GM18858 (cell line): ENCODE results near the gene AGPAT1.
"Not testable (repeated sequence)": the region's sequence is repeated elsewhere in the genome, so short reads cannot be mapped to it uniquely, and the experiment has no call there.

Experiments
- ATAC-seq: cut with Tn5 transposase; IDR thresholded peaks from one replicate; pipeline ENCODE4 v1.9.1; 2021; ENCODE audit not compliant: unreplicated experiment

AGPAT1 gene

DNA sequence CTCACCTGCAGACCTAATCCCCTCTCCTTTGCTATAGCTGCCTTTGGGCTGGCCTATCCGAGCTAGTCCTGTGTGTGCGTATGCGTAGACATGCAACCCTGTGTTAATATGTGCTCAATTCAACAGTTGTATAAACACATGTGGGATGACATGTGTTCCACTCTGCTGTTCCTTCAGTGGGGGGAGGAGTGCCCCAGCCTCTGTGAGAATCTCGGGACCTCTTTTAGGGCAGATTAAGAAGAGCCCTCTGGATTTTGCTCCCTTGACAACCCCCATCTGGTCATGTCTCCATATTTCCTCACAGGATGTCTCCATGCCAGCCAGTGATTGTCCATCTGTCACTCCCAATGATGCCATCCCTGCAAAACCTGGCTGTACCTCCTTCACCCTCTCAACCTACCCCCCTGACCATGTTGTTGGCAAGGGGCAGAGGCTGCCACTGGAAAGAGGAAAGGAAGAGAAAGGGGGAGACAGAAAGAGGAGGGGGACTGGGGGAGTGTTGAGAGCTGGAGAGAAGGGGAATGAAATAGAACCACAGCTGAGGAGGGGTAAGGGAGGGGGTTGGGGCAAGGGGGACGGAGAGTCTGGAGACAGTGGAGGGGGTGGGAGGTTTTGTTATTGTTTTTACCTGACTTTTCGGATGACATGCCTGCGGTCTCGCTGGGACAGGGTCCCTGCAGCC, 24.6 kb downstream of the AGPAT1 start:
- ATAC-seq = no peak

DNA sequence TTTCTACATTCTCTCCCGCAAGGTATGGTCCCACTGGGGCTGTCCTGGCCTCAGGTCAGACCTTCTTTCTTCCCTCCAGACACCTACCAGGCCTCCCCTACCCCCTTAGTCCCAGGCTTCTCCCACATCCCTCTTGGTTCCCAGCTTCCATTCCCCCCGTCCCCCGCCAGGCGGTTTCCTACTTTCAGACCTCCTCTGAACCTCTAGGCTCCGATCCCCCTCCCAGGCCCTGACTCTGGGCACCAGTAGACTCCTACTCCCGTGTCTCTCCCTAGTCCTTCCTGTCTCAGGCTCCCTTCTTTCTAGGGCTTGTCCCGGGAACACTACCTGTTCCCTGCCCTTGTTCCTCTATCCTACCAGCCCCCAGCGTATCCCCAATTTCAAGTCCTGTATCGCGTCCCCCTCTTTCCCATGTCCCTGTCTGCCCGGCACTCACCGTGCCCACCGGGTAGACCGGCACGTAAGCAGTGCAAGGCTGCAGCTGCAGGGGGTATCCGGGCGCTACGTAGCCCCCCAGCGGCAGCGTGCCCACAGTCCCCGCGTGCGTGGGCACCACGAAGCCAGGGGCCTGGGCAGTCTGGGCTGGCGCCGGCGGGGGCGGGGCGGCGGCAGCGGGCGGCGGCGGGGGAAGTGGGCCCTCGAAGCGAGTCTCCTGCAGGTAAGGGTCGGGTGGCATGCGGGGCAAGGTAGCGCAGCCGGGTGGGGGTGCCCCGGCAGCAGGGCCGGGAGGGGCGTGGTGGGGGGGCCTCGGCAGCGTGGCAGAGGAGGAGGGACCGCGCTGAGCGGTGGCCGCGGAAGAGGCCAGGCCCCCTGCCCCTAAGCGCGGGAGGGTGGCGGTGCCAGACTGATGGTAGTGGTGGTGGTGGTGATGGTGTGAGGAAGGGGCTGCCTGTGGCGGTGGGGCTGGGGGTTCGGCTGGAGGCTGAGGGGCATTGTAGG, 25.7 kb downstream of the AGPAT1 start:
- no peak for ATAC-seq

GRCh38 chr6:32149092-32149755, 26.7 kb downstream of the AGPAT1 start:
- ATAC-seq = no peak

DNA sequence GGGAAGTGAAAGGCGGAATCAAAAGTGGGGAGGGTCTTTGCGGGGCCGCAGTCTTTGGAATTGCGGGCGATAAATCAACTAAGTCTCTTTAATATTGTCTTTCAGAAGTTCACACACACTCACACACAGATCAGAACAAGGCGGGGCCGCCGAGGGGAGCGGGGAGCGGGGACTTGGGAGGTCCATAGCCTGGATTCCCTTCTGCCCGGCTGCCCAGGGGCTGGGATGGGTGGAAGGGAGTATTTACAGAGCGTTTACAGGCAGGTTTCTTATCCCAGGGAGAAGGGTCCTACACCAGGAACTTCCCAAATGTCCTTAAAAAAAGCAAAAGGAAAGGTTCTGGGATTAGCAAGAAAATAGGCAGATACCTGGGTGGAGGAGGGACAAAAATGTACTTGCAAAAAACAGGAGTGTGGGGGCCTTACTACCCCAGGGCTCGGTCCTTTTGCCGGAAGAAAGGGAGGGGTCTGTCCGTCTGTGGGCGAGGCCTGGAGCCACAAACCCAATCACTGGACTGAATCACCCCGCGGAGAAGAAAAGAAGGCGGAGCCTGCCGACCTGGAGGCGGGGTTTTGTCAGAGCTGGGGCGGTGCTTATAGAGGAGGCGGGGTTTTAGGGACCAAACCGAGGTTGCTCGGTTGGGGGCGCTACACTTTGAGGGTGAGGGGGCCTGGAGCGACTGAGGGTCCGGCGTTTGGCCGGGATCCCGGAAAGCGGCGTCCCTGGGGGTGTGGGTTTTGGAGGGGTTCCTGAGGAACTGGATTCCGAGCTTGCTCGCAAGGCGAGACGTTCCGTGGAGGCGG, 27.4 kb downstream of the AGPAT1 start:
- no peak for ATAC-seq

GRCh38 chr6:32147401-32148132, 28.3 kb downstream of the AGPAT1 start:
- no peak for ATAC-seq

GRCh38 chr6:32146687-32147086, 29.2 kb downstream of the AGPAT1 start:
- no peak for ATAC-seq

GRCh38 chr6:32146287-32146686, 29.6 kb downstream of the AGPAT1 start:
- ATAC-seq = no peak

GRCh38 chr6:32144238-32144637, 31.6 kb downstream of the AGPAT1 start:
- not testable (repeated sequence) for ATAC-seq

DNA sequence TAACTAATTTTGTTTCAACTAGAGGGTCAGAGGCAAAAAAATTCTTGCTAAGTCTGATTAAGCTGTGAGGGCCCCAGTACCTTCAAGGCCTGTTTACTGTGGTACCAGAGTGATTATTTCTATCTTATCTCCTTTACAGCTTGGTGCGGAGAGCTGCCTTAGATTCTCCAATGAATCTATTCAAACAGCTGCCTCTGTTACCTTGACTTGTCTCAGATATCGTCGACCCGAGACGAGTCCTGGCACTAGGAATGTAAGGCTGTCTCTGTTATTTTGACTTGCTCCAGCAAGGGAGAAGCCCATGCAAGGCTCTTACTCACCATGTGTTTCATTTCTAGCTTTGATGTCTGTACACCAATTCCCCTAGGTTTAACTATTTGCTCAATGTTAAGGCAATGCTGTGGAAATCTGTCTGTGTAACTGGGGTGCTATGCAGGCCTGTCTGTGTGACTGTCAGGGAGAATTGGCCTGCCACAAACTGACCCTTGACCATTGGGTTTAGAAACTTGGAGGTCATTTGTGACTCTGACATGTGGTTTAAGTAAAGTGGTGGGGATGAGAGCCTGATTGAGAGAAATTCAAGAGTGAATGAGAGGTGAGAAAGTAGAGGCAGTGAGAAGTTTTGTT, 35.4 kb downstream of the AGPAT1 start:
- no peak for ATAC-seq

DNA sequence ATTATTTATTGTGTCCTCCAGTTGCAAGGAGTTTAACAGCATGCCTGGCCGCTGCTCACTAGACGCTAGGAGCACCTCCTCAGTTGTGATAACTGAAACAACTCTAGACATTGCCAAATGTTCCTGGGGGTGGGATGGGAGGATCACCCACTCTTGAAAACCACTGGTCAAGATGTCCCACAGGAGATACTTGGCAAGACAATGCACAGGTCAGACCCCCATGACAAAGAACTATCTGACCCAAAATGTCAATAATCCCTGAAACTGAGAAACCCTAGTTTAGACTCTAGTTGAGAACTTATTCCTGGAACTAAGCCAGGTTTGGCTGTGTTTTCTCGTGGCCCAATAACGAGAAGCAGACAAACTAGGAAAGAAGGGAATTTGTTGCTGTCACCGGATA, 36.3 kb downstream of the AGPAT1 start:
- no peak for ATAC-seq

DNA sequence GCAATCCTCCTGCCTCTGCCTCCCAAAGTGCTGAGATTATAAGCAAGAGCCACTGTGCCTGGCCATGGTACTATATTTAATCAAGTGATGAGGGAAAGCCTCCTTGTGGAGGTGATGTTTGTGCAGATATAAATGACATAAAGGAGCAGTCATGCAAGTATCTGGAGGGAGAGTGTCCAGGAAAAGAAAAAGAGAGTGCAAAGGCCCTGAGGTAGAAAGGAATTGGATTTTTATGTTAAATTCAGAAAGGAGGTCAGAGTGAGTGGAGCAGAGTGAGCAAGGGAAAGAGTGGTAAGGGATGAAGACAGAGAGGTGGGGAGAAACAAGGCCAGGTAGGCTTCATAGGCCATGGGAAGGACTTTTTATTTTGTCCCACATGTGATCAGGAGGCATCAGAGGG, 38.4 kb downstream of the AGPAT1 start:
- no peak for ATAC-seq

GRCh38 chr6:32133786-32134185, 42.1 kb downstream of the AGPAT1 start:
- no peak for ATAC-seq

DNA sequence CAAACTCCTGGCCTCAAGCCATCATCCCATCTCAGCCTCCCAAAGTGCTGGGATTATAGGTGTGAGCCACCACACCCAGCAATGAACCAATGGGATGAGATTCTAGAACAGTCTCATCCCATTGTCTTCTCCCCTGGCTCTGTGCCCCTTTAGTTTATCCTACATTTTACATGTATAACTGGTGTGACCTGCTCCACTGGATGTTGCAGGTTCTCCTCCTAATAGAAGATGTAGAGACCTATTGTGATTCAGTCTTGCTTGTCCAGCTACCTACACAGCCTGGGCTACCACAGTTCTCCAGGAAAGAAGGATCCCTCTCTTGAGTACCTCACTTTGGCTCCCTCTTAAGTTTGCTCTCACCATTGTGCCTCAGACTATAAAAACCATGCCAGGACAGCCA, 43.8 kb downstream of the AGPAT1 start:
- ATAC-seq = no peak

- ATAC-seq = no peak
Measured at GRCh38 chr6:32131439-32131948, 44.4 kb downstream of the AGPAT1 start.

- ATAC-seq = no peak
Measured at GRCh38 chr6:32129297-32130088, 46.4 kb downstream of the AGPAT1 start.

DNA sequence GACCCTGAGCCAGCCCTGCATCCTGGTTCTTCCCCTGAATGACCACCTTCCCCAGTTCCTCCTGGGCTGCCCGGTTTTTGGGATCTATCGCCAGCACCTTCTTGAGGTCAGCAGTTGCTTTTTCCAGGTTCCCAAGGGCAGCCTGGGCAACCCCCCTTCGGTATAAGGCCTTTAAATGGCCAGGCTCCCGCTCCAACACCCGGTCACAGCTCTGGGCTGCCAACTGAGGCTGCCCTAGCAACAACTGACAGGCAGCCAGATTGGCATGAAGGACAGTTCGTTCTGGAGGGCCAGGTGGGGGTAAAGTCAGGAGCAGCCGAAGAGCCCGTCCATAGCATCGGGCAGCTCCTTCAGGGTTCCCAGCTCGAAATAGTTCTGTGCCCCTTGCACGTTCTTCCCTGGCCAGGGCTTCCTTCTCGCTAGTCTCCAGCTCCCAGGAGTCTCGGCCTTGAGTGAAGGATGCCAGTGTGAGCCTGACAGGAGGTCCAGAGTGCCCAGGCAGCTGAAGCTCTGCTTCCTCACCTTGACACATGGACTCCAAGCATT, 47.1 kb downstream of the AGPAT1 start:
- no peak for ATAC-seq

DNA sequence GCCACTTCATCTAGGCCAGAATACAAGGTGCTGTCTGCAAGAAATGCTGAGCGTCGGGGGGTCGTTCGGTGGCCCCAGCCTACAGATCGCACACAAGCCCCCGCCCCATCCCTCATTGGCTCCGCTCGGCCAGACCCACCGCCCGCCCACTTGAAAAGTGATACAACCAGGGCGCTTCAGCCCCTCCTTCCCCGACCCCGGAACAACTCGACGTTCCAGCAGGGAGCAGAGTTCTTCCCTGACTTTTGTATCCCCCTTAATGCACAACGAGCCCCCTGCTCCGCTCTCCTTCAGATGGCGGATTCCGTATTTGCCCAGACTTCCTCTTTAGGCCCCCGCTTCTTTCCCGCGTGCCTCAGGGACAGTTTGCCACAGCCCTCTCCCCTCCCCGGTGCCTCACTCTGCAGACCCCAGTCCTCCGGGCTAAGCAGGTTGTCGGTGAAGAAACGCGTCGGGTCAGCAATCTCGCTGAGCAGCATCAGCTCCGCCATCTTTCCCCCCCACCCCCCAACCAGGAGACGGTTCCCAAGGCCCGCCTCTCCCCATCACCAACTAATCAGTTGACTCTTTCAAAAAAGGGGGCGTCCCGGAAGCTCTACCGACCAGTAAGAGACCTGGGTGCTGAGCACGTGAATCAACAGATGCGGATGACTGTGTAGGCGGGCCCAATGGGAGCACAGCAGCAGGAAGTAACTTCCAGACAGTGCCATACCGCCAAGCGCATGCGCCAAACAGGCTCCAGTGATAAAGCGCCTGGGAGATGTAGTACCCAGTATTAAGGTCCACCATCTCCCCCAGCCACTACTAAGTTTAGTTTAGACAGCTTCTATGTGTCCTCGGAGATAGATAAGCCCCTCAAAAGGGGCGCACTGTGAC, 47.9 kb downstream of the AGPAT1 start, which contains the start of gene ATF6B:
TSS of gene ATF6B (minus strand) at position 530 of the 876 bp plus-strand sequence. CDS start at position 491, 39 bp downstream.
- peak; percentile 78 for ATAC-seq

DNA sequence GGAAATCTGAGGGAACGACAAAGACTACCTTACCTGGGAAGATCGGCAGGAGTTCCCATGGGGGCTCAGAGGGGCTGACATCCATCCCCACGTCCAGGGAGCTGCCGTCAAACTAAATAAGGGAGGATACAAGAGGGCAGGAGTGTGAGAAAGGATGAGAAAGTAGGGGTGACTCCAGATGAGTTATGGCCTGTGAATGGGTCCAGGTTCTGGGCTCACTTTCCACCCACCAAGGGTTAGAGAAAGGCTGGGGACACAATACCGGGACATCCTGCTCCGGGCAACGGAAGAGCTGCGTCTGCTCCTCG, 48.5 kb downstream of the AGPAT1 start:
- no peak for ATAC-seq
